ENCODE data around the gene NUB1. TPM values are rescaled to one million over a fixed set of nuclear protein-coding genes. Genes with fewer than 3 reads are reported as not detected.

The NUB1 gene
- total RNA-seq, 4 donors from 2014 or later, result 50.5 to 60.3 (median 54.8) TPM

DNA sequence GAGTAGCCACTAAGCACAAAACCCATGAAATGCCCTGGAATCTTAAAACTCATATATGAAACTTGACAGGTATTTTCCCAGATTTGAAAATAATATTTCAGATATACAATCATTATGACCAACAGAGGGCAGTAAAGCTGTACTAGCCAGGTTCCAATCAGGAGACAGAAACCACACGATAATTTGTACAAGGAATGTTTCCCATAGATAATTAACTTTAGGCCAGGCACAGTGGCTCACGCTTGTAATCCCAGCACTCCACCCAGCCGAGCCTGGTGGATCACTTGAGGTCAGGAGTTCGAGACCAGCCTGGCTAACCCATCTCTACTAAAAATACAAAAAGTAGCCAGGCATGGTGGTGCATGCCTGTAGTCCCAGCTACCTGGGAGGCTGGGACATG, 31.0 kb upstream of the NUB1 start:
- peaks cover 0 to 6% (median 0%) of the 10 kb centered on the region in 3 donors for H3K9me3 ChIP-seq
- H3K27ac ChIP-seq, result no peak overlapping the region
- peaks cover 37% of the 10 kb centered on the region for H3K27me3 ChIP-seq
- H3K4me3 ChIP-seq, result no peak overlapping the region
- H3K4me1 ChIP-seq, result peaks cover 0 to 13% (median 0%) of the 10 kb centered on the region in 3 donors
- ATAC-seq, result no peak
- no peaks in the 10 kb centered on the region for H3K36me3 ChIP-seq
- 0 to 25% methylated on average over 1 to 2 of the region's 4 CpGs for WGBS, 2 donors (ENCODE audit: low coverage in 1 of 2)
- TF ChIP-seq CTCF (IDR thresholded peaks at IDR 0.05), result peak in 2 of 4 experiments; percentile 16 to 25
- TF ChIP-seq EP300 (IDR thresholded peaks at IDR 0.05), result no peak
- TF ChIP-seq POLR2AphosphoS5 (IDR thresholded peaks at IDR 0.05), result no peak
- TF ChIP-seq POLR2A (IDR thresholded peaks at IDR 0.05), result no peak

GRCh38 chr7:151311294-151311864, 30.2 kb upstream of the NUB1 start:
- WGBS, 2 donors (ENCODE audit: low coverage in 1 of 2), result 61 to 64% methylated on average over 4 of the region's 6 CpGs
- no peak for ATAC-seq
- Histone ChIP-seq H3K4me3 (no peak overlapping the region), H3K4me1 (peaks cover 0 to 13% (median 0%) of the 10 kb centered on the region in 3 donors), H3K27me3 (peaks cover 30% of the 10 kb centered on the region), H3K27ac (no peak overlapping the region), H3K9me3 (peaks cover 0 to 6% (median 0%) of the 10 kb centered on the region in 3 donors), H3K36me3 (no peaks in the 10 kb centered on the region)
- TF ChIP-seq CTCF (IDR thresholded peaks at IDR 0.05), result no peak
- TF ChIP-seq EP300 (IDR thresholded peaks at IDR 0.05), result no peak
- TF ChIP-seq POLR2AphosphoS5 (IDR thresholded peaks at IDR 0.05), result no peak
- no peak for TF ChIP-seq POLR2A (IDR thresholded peaks at IDR 0.05)

DNA sequence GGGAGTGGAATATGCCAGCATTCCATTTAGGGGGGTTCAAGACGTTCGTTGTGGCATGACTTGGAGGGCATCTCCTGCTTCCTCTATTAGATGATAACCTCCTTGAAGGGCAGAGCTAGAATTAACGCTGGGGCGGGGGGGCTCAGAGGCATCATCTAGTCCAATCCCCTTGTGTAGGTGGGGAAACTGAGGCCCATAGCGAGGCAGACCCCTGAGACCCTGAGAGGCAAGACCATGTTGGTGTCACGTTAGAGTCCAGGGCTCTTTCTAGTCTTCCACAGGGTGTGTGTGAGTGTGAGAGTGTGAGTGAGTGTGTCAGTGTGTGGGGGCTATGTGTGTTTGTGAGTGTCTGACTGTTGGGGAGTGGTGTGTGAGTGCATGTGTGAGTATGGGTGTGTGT, 29.3 kb upstream of the NUB1 start:
- WGBS, 2 donors (ENCODE audit: low coverage in 1 of 2), result 90% methylated on average over 4 of the region's 6 CpGs; no CpG with 5 or more reads in 1 of the 2 donors
- H3K27me3 ChIP-seq, result peaks cover 21% of the 10 kb centered on the region
- H3K4me1 ChIP-seq, result peaks cover 0 to 13% (median 0%) of the 10 kb centered on the region in 3 donors
- no peaks in the 10 kb centered on the region for H3K36me3 ChIP-seq
- H3K27ac ChIP-seq, result no peak overlapping the region
- peaks cover 0 to 6% (median 0%) of the 10 kb centered on the region in 3 donors for H3K9me3 ChIP-seq
- H3K4me3 ChIP-seq, result no peak overlapping the region
- no peak for ATAC-seq
- TF ChIP-seq POLR2A (IDR thresholded peaks at IDR 0.05) (no peak), CTCF (IDR thresholded peaks at IDR 0.05) (no peak), POLR2AphosphoS5 (IDR thresholded peaks at IDR 0.05) (no peak), EP300 (IDR thresholded peaks at IDR 0.05) (no peak)

DNA sequence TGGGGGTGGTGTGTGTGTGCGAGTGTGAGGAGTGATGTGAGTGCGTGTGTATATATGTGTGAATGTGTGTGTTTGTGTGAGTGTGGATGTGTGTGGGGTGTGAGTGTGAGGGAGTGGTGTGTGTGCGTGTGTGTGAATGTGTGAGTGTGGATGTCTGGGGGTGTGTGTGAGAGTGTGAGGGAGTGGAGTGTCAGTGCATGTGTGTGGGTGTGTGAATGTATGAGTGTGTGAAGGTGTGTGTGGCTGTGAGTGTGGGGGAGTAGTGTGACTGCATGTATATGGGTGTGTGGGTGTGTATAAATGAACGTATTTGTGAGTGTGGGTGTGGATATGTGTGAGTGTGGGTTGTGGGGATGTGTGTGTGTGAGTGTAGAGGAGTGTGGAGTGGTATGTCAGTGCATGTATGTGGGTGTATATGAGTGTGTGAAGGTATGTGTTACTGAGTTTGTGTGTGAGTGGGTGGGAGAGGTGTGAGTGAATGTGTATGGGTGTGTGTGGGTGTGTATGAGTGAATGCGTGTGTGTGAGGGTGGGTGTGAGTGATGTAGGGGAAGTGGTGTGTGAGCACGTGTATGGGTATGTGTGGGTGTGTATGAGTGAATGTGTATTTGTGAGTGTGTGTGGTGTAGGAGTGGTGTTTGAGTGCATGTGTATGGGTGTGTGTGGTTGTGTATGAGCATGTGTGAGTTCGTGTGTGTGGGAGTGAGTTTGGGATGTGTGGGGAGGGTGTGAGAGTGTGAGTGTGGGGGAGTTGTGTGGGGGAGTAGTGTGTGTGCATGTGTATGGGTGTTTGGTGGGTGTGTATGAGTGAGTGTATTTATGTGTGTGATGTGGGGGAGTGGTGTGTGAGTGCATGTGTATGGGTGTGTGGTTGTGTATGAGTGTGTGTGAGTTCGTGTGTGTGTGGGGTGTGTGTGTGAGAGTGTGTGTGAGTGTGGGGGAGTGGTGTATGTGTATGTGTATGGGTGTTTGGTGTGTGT, 28.5 kb upstream of the NUB1 start:
- no peak for ATAC-seq

More for the DNA sequence above, 28.5 kb upstream of the NUB1 start:
- TF ChIP-seq POLR2A (IDR thresholded peaks at IDR 0.05) (no peak), EP300 (IDR thresholded peaks at IDR 0.05) (no peak), CTCF (IDR thresholded peaks at IDR 0.05) (no peak)
- Histone ChIP-seq H3K9me3 (peaks cover 0 to 6% (median 0%) of the 10 kb centered on the region in 3 donors), H3K27me3 (peaks cover 13% of the 10 kb centered on the region), H3K4me3 (no peak overlapping the region), H3K27ac (no peak overlapping the region), H3K4me1 (peaks cover 0 to 13% (median 0%) of the 10 kb centered on the region in 3 donors), H3K36me3 (no peaks in the 10 kb centered on the region)
- 68 to 75% methylated on average over 8 of the region's 8 CpGs for WGBS, 2 donors (ENCODE audit: low coverage in 1 of 2)
